PC-9 (cell line): Measurements from ENCODE around the gene NBDY.

Experiments used
- EZH2 ChIP-seq: fragments of 200-600 bp; sonication (generic); IDR thresholded peaks from 2 replicates; pipeline ENCODE4 v1.8.0; 2017; ENCODE audit warnings: antibody characterized with exemption, low read depth
- TF ChIP-seq, protein P1 (sequence below): fragments of 200-600 bp; sonication (generic); conservative IDR thresholded peaks from 2 replicates; pipeline ENCODE4 v1.6.1; 2017; ENCODE audit warnings: mixed run types, antibody characterized with exemption, mild to moderate bottlenecking, moderate library complexity

DNA sequence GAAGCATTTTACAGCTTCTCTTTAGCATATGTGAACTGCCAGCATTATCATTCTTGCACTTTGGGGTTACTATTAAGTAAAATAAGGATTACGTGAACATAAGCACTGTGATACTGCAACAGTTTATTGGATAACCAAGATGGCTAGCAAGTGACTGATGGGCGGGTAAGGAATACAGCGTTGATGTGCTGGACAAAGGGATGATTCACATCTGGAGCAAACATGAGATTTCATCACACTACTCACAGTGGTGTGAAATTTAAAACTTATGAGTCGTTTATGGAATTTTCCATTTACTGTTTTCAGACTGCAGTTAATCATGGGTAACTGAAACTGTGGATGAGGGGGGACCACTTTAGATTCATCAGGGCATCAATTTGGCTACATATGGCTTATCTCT is 16.0 kb downstream of the NBDY start:
- TF ChIP-seq, protein P1, sequence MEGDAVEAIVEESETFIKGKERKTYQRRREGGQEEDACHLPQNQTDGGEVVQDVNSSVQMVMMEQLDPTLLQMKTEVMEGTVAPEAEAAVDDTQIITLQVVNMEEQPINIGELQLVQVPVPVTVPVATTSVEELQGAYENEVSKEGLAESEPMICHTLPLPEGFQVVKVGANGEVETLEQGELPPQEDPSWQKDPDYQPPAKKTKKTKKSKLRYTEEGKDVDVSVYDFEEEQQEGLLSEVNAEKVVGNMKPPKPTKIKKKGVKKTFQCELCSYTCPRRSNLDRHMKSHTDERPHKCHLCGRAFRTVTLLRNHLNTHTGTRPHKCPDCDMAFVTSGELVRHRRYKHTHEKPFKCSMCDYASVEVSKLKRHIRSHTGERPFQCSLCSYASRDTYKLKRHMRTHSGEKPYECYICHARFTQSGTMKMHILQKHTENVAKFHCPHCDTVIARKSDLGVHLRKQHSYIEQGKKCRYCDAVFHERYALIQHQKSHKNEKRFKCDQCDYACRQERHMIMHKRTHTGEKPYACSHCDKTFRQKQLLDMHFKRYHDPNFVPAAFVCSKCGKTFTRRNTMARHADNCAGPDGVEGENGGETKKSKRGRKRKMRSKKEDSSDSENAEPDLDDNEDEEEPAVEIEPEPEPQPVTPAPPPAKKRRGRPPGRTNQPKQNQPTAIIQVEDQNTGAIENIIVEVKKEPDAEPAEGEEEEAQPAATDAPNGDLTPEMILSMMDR, result no peak
- no peak for TF ChIP-seq EZH2
